Hepatocyte (in vitro differentiated cells): ENCODE data around the gene KRTAP10-9.

Source experiments
- CTCF ChIP-seq: fragments of 200-600 bp; sonication (generic); IDR thresholded peaks from 2 replicates; pipeline ENCODE4 v1.5.1; 2016; ENCODE audit warnings: antibody characterized with exemption, mild to moderate bottlenecking; ENCODE audit not compliant: poor library complexity
- EZH2 ChIP-seq: fragments of 200-600 bp; sonication (generic); IDR thresholded peaks from 2 replicates; pipeline ENCODE4 v1.6.1; 2016; ENCODE audit warnings: antibody characterized with exemption, mild to moderate bottlenecking, borderline replicate concordance
- EZH2phosphoT487 ChIP-seq: fragments of 200-600 bp; sonication (generic); IDR thresholded peaks from one replicate; pipeline ENCODE4 v1.6.1; 2018; ENCODE audit warnings: antibody characterized with exemption, mild to moderate bottlenecking, low read depth, moderate library complexity; ENCODE audit not compliant: unreplicated experiment, severe bottlenecking

- TF ChIP-seq CTCF (no peak), EZH2 (no peak), EZH2phosphoT487 (no peak)
Measured at GRCh38 chr21:44653123-44653522, 26.2 kb downstream of the KRTAP10-9 start.
